IMR-90 (cell line): ENCODE results near the gene NTM.

Experiments
- CTCF ChIP-seq: conservative IDR thresholded peaks from 2 replicates; pipeline ENCODE4 v1.5.1; 2012; ENCODE audit warnings: mild to moderate bottlenecking, low read depth, low read length, improper control_type of control experiment
- POLR2A ChIP-seq: IDR thresholded peaks from 2 replicates; pipeline ENCODE4 v1.6.1; 2012; ENCODE audit warnings: mild to moderate bottlenecking, low read depth, low read length
- RCOR1 ChIP-seq: IDR thresholded peaks from 2 replicates; pipeline ENCODE4 v1.6.1; 2012; ENCODE audit warnings: mild to moderate bottlenecking, low read length, improper control_type of control experiment; ENCODE audit not compliant: insufficient replicate concordance
- SMC3 ChIP-seq: fragments of 150-350 bp; IDR thresholded peaks from 2 replicates; pipeline ENCODE4 v1.6.1; 2016; ENCODE audit warnings: low read depth, mild to moderate bottlenecking, antibody characterized with exemption, low read length, moderate library complexity

GRCh38 chr11:131704682-131705081 lies 334.3 kb downstream of the NTM start:
- TF ChIP-seq POLR2A (no peak), CTCF (no peak), SMC3 (no peak), RCOR1 (no peak)
